Neural progenitor cell (in vitro differentiated cells): Measurements from ENCODE around the gene GPR150.

ENCODE experiments used
- CTCF ChIP-seq: fragments of 200-600 bp; sonication (generic); IDR thresholded peaks from 2 replicates; pipeline ENCODE4 v1.5.1; 2017; ENCODE audit warnings: antibody characterized with exemption, mild to moderate bottlenecking
- EZH2 ChIP-seq: fragments of 200-600 bp; sonication (generic); IDR thresholded peaks from 2 replicates; pipeline ENCODE4 v1.6.1; 2017; ENCODE audit warnings: antibody characterized with exemption, mild to moderate bottlenecking, moderate library complexity

DNA sequence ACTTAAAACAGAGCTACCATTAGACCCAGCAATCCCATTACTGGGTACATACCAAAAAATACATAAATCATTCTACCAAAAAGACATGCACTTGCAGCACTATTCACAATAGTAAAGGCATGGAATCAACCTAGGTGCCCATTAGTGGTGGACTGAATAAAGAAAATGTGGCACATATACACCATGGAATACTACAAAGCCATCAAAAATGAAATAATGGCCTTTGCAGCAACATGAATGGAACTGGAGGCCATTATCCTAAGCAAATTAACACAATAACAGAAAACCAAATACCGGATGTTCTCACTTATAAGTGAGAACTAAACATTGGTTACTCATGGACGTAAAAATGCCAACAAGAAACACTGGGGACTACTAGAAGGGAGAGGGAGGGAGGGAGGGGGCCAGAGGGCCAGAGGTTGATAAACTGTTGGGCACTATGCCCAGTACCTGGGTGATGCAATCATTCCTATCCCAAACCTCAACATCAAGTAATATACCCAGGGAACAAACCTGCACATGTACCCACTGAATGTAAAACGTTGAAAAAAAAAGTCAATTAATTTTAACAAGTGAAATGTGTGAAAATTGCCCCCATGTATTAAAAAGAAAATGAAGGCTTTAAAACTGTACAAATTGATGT, 24.5 kb upstream of the GPR150 start:
- no peak for TF ChIP-seq CTCF
- no peak for TF ChIP-seq EZH2
